ENCODE measurements around the gene PRADC1.

PRADC1 gene

DNA sequence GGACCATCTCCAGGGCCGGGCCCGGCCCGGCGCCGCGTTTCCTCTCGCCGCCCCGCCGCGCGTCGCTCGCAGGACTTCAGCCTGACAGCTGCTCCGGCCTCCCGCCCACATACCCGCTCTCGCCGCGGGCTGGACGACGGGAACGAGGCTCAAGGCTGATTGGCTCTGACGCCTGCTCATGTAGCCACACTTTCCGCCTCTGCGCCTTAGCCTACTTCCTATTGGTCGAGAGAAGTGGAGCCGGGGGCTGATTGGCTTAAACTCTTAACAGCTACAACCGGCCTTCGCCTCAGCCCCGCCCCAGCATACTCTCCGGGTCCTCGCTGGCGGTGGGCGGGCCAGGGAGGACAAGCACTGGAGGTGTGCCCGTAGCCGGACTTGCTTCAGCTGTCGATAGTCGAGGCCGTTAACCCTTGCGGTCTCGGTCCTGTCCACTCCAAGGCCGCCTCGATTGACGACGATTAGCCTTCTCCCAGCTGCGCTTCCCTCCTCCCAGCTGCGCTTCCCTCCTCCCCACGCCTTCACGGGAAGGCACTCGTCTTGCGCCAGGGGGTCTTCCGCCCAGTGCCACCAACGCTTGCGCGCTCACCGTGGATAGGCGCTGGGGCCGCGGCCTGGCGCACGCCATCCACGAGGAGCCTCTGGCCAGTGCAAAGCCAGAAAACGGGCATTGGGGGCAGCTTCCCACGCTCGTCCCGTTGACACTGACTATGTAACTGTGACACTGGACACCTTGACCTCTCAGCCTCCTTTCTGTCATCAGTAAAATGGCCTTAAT lies at the start of gene PRADC1:
TSS of gene PRADC1 (minus strand) at position 86 of the 778 bp plus-strand sequence. CDS start at position 7, 79 bp downstream.
- peaks cover 26% of the 10 kb centered on the region for H3K4me1 Mint-ChIP-seq
- no peaks in the 10 kb centered on the region for H3K9me3 Mint-ChIP-seq
- peak within 1 kb of the TSS; percentile 96 for H3K27ac Mint-ChIP-seq
- peak within 1 kb of the TSS; percentile 94 for H3K4me3 Mint-ChIP-seq
- no peaks in the 10 kb centered on the region for H3K27me3 Mint-ChIP-seq
- DNase-seq (ENCODE audit: low spot score in 2 of 2), result peak; percentile 80 to 92
- ATAC-seq (ENCODE audit: low read depth), result peak; percentile 81
- peaks cover 2% of the 10 kb centered on the region for H3K36me3 Mint-ChIP-seq

- ATAC-seq (ENCODE audit: low read depth), result no peak
- H3K36me3 Mint-ChIP-seq, result peaks cover 15% of the 10 kb centered on the region
- peaks cover 31% of the 10 kb centered on the region for H3K4me1 Mint-ChIP-seq
- no peaks in the 10 kb centered on the region for H3K27me3 Mint-ChIP-seq
- no peak overlapping the region for H3K4me3 Mint-ChIP-seq
- no peak overlapping the region for H3K27ac Mint-ChIP-seq
- H3K9me3 Mint-ChIP-seq, result no peaks in the 10 kb centered on the region
- DNase-seq (ENCODE audit: low spot score in 2 of 2), result no peak
Measured at GRCh38 chr2:73281244-73281643, 48.2 kb upstream of the PRADC1 start.

DNA sequence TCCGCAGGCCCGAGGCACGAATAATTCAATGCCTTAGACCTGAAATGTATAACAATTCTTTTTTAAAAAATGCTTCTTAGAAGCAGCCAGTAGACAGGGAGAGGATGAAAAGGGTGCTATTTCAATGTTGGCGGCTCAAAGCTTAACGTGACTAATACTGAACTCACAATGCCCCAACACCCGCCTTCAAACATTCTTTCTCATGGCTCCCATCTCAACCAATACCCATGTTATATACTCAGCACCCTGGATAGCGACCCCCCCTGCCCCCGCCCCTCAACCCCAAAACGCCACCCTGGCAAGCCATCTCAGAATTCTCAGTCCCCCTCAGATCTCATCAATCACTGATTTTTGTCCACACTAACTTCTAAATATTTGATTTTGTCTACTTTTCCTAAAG lies 46.8 kb upstream of the PRADC1 start:
- no peak for DNase-seq (ENCODE audit: low spot score in 2 of 2)
- Mint-ChIP-seq H3K36me3 (peaks cover 15% of the 10 kb centered on the region), H3K27ac (no peak overlapping the region), H3K4me3 (no peak overlapping the region), H3K9me3 (no peaks in the 10 kb centered on the region), H3K4me1 (peaks cover 18% of the 10 kb centered on the region), H3K27me3 (no peaks in the 10 kb centered on the region)
- no peak for ATAC-seq (ENCODE audit: low read depth)

- ATAC-seq (ENCODE audit: low read depth) (no peak), DNase-seq (ENCODE audit: low spot score in 2 of 2) (no peak)
- H3K36me3 Mint-ChIP-seq, result peaks cover 6% of the 10 kb centered on the region
- peaks cover 16% of the 10 kb centered on the region for H3K4me1 Mint-ChIP-seq
- H3K27me3 Mint-ChIP-seq, result no peaks in the 10 kb centered on the region
- no peak overlapping the region for H3K4me3 Mint-ChIP-seq
- H3K9me3 Mint-ChIP-seq, result no peaks in the 10 kb centered on the region
- H3K27ac Mint-ChIP-seq, result no peak overlapping the region
Measured at GRCh38 chr2:73272270-73272669, 39.2 kb upstream of the PRADC1 start.

- H3K27me3 Mint-ChIP-seq, result no peaks in the 10 kb centered on the region
- H3K36me3 Mint-ChIP-seq, result peaks cover 9% of the 10 kb centered on the region
- H3K9me3 Mint-ChIP-seq, result no peaks in the 10 kb centered on the region
- ATAC-seq (ENCODE audit: low read depth), result no peak
- peak overlapping the region; percentile 72 for H3K4me3 Mint-ChIP-seq
- peaks cover 21% of the 10 kb centered on the region for H3K4me1 Mint-ChIP-seq
- H3K27ac Mint-ChIP-seq, result no peak overlapping the region
- no peak for DNase-seq (ENCODE audit: low spot score in 2 of 2)
Measured at GRCh38 chr2:73269686-73270465, 36.8 kb upstream of the PRADC1 start.

- Mint-ChIP-seq H3K27me3 (no peaks in the 10 kb centered on the region), H3K27ac (no peak overlapping the region), H3K4me3 (peak overlapping the region; percentile 54), H3K4me1 (peaks cover 21% of the 10 kb centered on the region), H3K9me3 (no peaks in the 10 kb centered on the region), H3K36me3 (peaks cover 8% of the 10 kb centered on the region)
- DNase-seq (ENCODE audit: low spot score in 2 of 2) (peak; percentile 51 to 59), ATAC-seq (ENCODE audit: low read depth) (peak; percentile 95)
Measured at GRCh38 chr2:73268830-73269685, 36.0 kb upstream of the PRADC1 start.

DNA sequence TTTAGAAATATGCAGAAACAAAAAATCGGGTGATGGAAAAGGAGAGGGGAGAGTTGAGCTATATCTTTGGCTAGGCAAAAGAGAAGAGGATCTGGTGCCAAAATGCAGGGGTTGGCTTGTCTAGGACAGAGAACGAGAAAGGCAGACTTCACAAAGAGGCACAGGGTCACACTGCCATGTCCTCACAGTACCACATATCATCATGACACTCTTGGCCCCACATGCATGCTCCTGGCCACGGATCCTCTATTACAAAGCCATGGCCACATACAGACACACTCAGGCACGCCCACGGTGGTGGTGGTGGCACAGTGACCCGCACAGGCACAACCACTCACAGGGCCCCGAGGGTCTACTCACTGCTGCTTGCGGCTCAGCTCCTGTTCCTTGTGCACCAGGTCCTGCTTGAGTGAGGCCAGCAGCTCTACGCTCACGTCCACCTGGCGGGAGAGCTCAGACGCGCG lies 35.4 kb upstream of the PRADC1 start:
- peaks cover 21% of the 10 kb centered on the region for H3K4me1 Mint-ChIP-seq
- DNase-seq (ENCODE audit: low spot score in 2 of 2) (no peak), ATAC-seq (ENCODE audit: low read depth) (no peak)

GRCh38 chr2:73267008-73267407 lies 34.0 kb upstream of the PRADC1 start:
- DNase-seq (ENCODE audit: low spot score in 2 of 2) (no peak), ATAC-seq (ENCODE audit: low read depth) (no peak)
- H3K9me3 Mint-ChIP-seq, result no peaks in the 10 kb centered on the region
- peaks cover 12% of the 10 kb centered on the region for H3K36me3 Mint-ChIP-seq
- H3K4me1 Mint-ChIP-seq, result peaks cover 21% of the 10 kb centered on the region
- H3K4me3 Mint-ChIP-seq, result no peak overlapping the region
- no peaks in the 10 kb centered on the region for H3K27me3 Mint-ChIP-seq
- H3K27ac Mint-ChIP-seq, result no peak overlapping the region

More for the DNA sequence above, 35.4 kb upstream of the PRADC1 start:
- Mint-ChIP-seq H3K36me3 (peaks cover 9% of the 10 kb centered on the region), H3K27ac (no peak overlapping the region), H3K27me3 (no peaks in the 10 kb centered on the region), H3K9me3 (no peaks in the 10 kb centered on the region), H3K4me3 (peak overlapping the region; percentile 72)

DNA sequence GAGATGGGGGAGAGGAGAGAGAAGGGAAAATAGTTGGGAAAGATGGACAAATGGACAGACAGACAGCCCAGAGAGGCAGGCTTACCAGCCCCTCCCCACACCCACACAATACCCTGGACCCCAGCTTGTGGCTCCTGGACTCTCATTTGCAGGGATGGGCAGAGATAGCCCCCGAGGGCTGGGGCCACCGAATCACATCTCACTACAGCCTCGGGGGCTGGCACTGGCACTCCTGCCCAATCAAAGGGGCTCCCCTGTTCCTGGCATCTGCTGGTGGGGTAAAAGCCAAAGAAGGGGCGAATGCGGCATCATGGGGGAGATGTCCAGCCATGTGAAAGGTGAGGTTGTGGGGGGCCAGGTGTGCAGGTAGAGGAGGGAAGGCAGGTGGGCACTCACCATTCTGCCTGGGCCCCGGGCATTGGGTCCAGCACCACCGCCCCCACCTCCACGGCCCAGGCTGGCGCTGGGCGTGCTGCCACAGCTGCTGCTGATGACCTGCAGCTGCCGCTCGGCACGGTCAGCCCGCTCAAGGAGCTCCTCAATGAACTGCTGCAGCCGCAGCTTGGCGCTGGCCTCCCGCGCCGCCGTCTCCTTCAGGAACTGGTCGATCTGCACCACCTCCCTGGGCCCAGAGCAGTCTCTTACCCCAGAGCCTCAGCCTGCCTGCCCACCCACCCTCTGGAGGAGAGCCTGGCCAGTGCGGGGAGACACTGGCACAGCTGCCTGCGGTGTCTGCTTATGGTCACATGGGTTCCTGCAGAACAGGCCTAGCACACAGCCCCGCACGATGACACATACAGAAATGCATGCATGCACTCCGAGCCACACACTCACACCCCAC lies 33.2 kb upstream of the PRADC1 start:
- H3K4me1 Mint-ChIP-seq, result peaks cover 21% of the 10 kb centered on the region
- H3K4me3 Mint-ChIP-seq, result no peak overlapping the region
- ATAC-seq (ENCODE audit: low read depth) (no peak), DNase-seq (ENCODE audit: low spot score in 2 of 2) (no peak)
- H3K36me3 Mint-ChIP-seq, result peaks cover 14% of the 10 kb centered on the region
- H3K9me3 Mint-ChIP-seq, result no peaks in the 10 kb centered on the region
- no peak overlapping the region for H3K27ac Mint-ChIP-seq
- H3K27me3 Mint-ChIP-seq, result no peaks in the 10 kb centered on the region

DNA sequence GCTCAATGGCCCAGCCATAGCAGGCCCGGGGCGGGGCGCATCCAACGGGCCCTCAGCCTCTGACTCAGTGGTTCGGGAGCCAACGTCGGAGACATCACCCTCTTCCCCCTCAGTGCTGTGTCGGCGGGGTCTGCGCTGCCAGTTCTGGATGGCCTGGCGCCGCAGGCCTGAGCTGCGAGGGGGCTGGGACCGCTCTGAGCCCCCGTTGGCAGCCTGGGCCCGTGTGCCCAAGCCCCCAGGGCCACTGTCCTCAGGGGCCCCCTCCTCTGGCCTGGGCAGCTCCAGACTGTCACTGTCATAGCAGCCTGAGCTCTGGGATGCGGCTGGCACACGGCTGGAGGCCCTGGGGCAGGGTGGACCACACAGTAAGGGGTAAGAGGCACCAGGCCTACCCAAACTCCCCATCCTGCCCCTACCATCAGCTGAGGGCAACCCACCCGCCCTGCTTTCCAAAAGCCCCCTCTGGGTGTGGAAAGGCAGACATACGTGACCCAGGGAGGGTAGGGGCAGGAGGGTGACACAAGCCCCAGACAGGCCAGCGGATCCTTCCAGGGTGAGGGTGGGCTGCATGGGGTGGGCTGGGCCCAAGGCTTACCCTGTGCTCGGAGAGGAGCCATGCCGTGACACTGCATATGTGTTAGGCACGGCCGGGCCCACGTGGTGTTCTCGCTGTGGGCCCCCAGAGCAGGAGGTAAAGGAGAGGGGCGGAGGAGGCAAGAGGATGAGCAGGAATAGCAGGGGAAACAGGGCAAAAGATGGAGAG lies 32.4 kb upstream of the PRADC1 start:
- Mint-ChIP-seq H3K36me3 (peaks cover 14% of the 10 kb centered on the region), H3K4me3 (no peak overlapping the region), H3K27ac (no peak overlapping the region), H3K9me3 (no peaks in the 10 kb centered on the region), H3K27me3 (no peaks in the 10 kb centered on the region), H3K4me1 (peaks cover 16% of the 10 kb centered on the region)
- ATAC-seq (ENCODE audit: low read depth) (no peak), DNase-seq (ENCODE audit: low spot score in 2 of 2) (no peak)

GRCh38 chr2:73264783-73265182 lies 31.7 kb upstream of the PRADC1 start:
- Mint-ChIP-seq H3K27ac (no peak overlapping the region), H3K9me3 (no peaks in the 10 kb centered on the region), H3K4me3 (no peak overlapping the region), H3K36me3 (peaks cover 14% of the 10 kb centered on the region), H3K27me3 (no peaks in the 10 kb centered on the region), H3K4me1 (peaks cover 12% of the 10 kb centered on the region)
- ATAC-seq (ENCODE audit: low read depth) (no peak), DNase-seq (ENCODE audit: low spot score in 2 of 2) (no peak)

- DNase-seq (ENCODE audit: low spot score in 2 of 2) (no peak), ATAC-seq (ENCODE audit: low read depth) (no peak)
- H3K4me1 Mint-ChIP-seq, result peaks cover 11% of the 10 kb centered on the region
- H3K27me3 Mint-ChIP-seq, result no peaks in the 10 kb centered on the region
- H3K9me3 Mint-ChIP-seq, result no peaks in the 10 kb centered on the region
- peaks cover 19% of the 10 kb centered on the region for H3K36me3 Mint-ChIP-seq
- H3K4me3 Mint-ChIP-seq, result no peak overlapping the region
- H3K27ac Mint-ChIP-seq, result no peak overlapping the region
Measured at GRCh38 chr2:73264332-73264606, 31.2 kb upstream of the PRADC1 start.
